ENCODE results near the gene CD81. TPM values are rescaled to one million over a fixed set of nuclear protein-coding genes. Genes with fewer than 3 reads are reported as not detected.

The CD81 gene
- total and polyA plus RNA-seq, 2 donors (not counting 1 experiment from before 2014, with no cell fraction given), result 438 to 611 TPM

DNA sequence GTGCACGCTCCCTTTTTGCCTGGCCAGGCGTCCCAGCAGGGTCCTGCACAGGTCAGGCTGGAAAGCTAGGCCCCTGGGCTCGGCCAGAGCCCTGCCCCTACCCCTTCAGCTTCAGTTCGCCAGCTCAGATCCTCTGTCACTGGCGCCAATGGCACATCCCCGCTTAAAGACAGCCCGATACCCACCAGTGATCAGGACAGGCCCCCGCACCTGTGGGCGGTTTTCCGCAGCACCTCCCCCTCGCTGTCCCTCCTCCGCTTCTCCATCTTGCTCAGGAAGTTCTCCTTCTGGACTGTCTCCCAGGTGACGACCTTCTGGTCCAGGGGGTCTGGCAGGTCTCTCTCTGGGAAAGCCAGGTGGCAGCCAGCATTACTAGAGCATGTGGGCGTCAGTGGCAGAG, 29.3 kb downstream of the CD81 start:
- no peak for DNase-seq (ENCODE audit: low read depth in 2 of 2)
- no peak overlapping the region for H2AFZ ChIP-seq (ENCODE audit: low read length)
- H3K9me3 ChIP-seq (ENCODE audit: control insufficient read depth, insufficient read depth, low read depth, low read length), result no peaks in the 10 kb centered on the region
- no peak overlapping the region for H3K4me3 ChIP-seq (replicated peaks in 1 of 4; ENCODE audit: control extremely low read depth in 1 of 4, insufficient read depth in 1 of 4, low read depth in 3 of 4, low read length in 4 of 4)
- peaks cover 15% of the 10 kb centered on the region for H3K36me3 ChIP-seq (ENCODE audit: control insufficient read depth, insufficient read depth, low read length)
- peaks cover 11% of the 10 kb centered on the region for H3K79me2 ChIP-seq (ENCODE audit: control insufficient read depth, insufficient read depth, low read length)
- H3K9ac ChIP-seq (ENCODE audit: insufficient read depth, low read length), result no peak overlapping the region
- H3K27ac ChIP-seq (ENCODE audit: insufficient read depth, low read length), result no peak overlapping the region
- TF ChIP-seq EZH2 (IDR thresholded peaks at IDR 0.05; ENCODE audit: low read length, missing control alignments), result no peak
- TF ChIP-seq CTCF (conservative IDR thresholded peaks at IDR 0.05 in 1 of 2, IDR thresholded peaks at IDR 0.05 in 1 of 2; ENCODE audit: low read depth in 1 of 2, low read length in 2 of 2), result no peak
- H4K20me1 ChIP-seq (ENCODE audit: control insufficient read depth, extremely low read depth, insufficient read depth, low read length), result no peaks in the 10 kb centered on the region
- H3K4me2 ChIP-seq (ENCODE audit: extremely low read depth, insufficient read depth, low read length), result no peak overlapping the region
- peaks cover 5% of the 10 kb centered on the region for H3K27me3 ChIP-seq (ENCODE audit: control insufficient read depth, insufficient read depth, low read length)
- H3K4me1 ChIP-seq (ENCODE audit: control insufficient read depth, extremely low read depth, insufficient read depth, low read length), result peaks cover 8% of the 10 kb centered on the region

GRCh38 chr11:2406878-2407410, 29.8 kb downstream of the CD81 start:
- Histone ChIP-seq H3K4me1 (ENCODE audit: control insufficient read depth, extremely low read depth, insufficient read depth, low read length) (peaks cover 4% of the 10 kb centered on the region), H3K79me2 (ENCODE audit: control insufficient read depth, insufficient read depth, low read length) (peaks cover 7% of the 10 kb centered on the region), H4K20me1 (ENCODE audit: control insufficient read depth, extremely low read depth, insufficient read depth, low read length) (no peaks in the 10 kb centered on the region), H3K4me3 (replicated peaks in 1 of 4; ENCODE audit: control extremely low read depth in 1 of 4, insufficient read depth in 1 of 4, low read depth in 3 of 4, low read length in 4 of 4) (no peak overlapping the region), H3K27me3 (ENCODE audit: control insufficient read depth, insufficient read depth, low read length) (peaks cover 5% of the 10 kb centered on the region), H2AFZ (ENCODE audit: low read length) (no peak overlapping the region), H3K9me3 (ENCODE audit: control insufficient read depth, insufficient read depth, low read depth, low read length) (no peaks in the 10 kb centered on the region), H3K4me2 (ENCODE audit: extremely low read depth, insufficient read depth, low read length) (no peak overlapping the region), H3K36me3 (ENCODE audit: control insufficient read depth, insufficient read depth, low read length) (peaks cover 14% of the 10 kb centered on the region), H3K27ac (ENCODE audit: insufficient read depth, low read length) (no peak overlapping the region), H3K9ac (ENCODE audit: insufficient read depth, low read length) (no peak overlapping the region)
- TF ChIP-seq CTCF (conservative IDR thresholded peaks at IDR 0.05 in 1 of 2, IDR thresholded peaks at IDR 0.05 in 1 of 2; ENCODE audit: low read depth in 1 of 2, low read length in 2 of 2) (no peak), EZH2 (IDR thresholded peaks at IDR 0.05; ENCODE audit: low read length, missing control alignments) (no peak)
- no peak for DNase-seq (ENCODE audit: low read depth in 2 of 2)

GRCh38 chr11:2408671-2409070, 31.6 kb downstream of the CD81 start:
- TF ChIP-seq EZH2 (IDR thresholded peaks at IDR 0.05; ENCODE audit: low read length, missing control alignments), result no peak
- no peak for TF ChIP-seq CTCF (conservative IDR thresholded peaks at IDR 0.05 in 1 of 2, IDR thresholded peaks at IDR 0.05 in 1 of 2; ENCODE audit: low read depth in 1 of 2, low read length in 2 of 2)
- Histone ChIP-seq H3K36me3 (ENCODE audit: control insufficient read depth, insufficient read depth, low read length) (no peaks in the 10 kb centered on the region), H3K4me1 (ENCODE audit: control insufficient read depth, extremely low read depth, insufficient read depth, low read length) (no peaks in the 10 kb centered on the region), H3K27me3 (ENCODE audit: control insufficient read depth, insufficient read depth, low read length) (peaks cover 5% of the 10 kb centered on the region), H3K27ac (ENCODE audit: insufficient read depth, low read length) (no peak overlapping the region), H2AFZ (ENCODE audit: low read length) (no peak overlapping the region), H3K79me2 (ENCODE audit: control insufficient read depth, insufficient read depth, low read length) (no peaks in the 10 kb centered on the region), H3K9ac (ENCODE audit: insufficient read depth, low read length) (no peak overlapping the region), H3K4me2 (ENCODE audit: extremely low read depth, insufficient read depth, low read length) (no peak overlapping the region), H3K9me3 (ENCODE audit: control insufficient read depth, insufficient read depth, low read depth, low read length) (no peaks in the 10 kb centered on the region), H3K4me3 (replicated peaks in 1 of 4; ENCODE audit: control extremely low read depth in 1 of 4, insufficient read depth in 1 of 4, low read depth in 3 of 4, low read length in 4 of 4) (no peak overlapping the region), H4K20me1 (ENCODE audit: control insufficient read depth, extremely low read depth, insufficient read depth, low read length) (no peaks in the 10 kb centered on the region)
- DNase-seq (ENCODE audit: low read depth in 2 of 2), result no peak
